Femur (tissue), 1 donor: ENCODE results near the gene PPP4R1.
A peak's percentile ranks its signal among the peaks of the same experiment; 100 is the strongest.

Experiments
- DNase-seq: peaks from one replicate; pipeline ENCODE4 v3.0.0-alpha.2; 2017

PPP4R1 gene

GRCh38 chr18:9587924-9588323, 26.4 kb downstream of the PPP4R1 start:
- no peak for DNase-seq

GRCh38 chr18:9586814-9587213, 27.5 kb downstream of the PPP4R1 start:
- DNase-seq: no peak

DNA sequence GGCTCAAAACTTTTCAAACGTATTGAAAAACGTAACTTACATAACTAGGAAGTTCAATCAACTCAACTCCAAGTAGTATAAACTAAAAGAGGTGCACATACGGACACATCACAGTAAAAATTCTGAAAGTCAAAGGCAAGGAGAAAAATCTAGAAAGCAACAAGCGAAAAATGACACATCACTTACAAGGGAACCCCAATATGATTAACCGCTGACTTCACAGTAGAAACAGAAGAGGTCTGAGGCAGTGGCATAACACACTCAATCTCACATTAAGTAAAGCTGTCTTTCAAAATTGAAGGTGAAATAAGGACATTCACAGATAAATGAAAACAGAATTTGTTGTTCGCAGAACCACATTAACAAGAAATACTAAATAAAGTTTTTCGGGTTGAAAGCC, 32.7 kb downstream of the PPP4R1 start:
- no peak for DNase-seq

DNA sequence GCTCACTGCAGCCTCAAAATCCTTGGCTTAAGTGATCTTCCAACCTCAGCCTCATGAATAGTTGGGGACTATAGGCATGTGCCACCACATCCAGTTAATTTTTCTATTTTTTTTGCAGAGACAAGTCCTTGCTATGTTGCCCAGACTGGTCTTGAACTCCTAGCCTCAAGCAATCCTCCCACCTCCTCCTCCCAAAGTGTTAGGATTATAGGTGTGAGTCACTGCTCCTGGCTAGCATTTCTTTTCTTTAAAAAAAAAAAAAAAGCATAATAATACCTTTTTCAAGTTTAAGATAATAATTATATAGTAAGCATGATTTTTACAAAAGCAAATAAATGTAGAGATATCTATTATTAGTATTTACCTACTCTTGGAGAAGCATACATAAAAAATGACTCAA, 36.1 kb downstream of the PPP4R1 start:
- no peak for DNase-seq

- no peak for DNase-seq
These were observed 37.0 kb downstream of the PPP4R1 start for GRCh38 chr18:9577361-9577760.

GRCh38 chr18:9575558-9575957, 38.8 kb downstream of the PPP4R1 start:
- DNase-seq: peak; percentile 87

GRCh38 chr18:9574473-9575115, 39.8 kb downstream of the PPP4R1 start:
- DNase-seq: no peak

- DNase-seq: no peak
These were observed 42.8 kb downstream of the PPP4R1 start for GRCh38 chr18:9571546-9571945.

DNA sequence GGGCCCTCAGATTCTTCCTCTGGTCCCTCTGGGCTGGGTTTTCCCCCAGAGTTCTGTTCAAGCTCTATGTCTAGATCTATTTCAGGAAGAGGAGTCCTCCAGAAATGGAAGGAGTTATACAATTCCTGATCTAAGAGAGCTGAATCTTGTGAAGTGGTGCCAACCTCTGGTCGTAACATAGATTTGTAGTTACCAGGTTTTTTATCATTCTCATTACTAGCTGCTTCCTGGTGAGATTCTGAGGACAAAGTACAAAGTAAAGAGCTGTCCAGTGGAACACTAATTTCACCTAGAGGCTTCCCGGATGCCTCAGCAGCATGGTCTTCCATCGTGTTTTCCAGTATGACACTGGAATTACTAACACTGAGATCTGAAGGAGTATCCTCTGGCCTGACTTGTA, 44.1 kb downstream of the PPP4R1 start:
- no peak for DNase-seq

GRCh38 chr18:9569178-9569577, 45.2 kb downstream of the PPP4R1 start:
- no peak for DNase-seq

DNA sequence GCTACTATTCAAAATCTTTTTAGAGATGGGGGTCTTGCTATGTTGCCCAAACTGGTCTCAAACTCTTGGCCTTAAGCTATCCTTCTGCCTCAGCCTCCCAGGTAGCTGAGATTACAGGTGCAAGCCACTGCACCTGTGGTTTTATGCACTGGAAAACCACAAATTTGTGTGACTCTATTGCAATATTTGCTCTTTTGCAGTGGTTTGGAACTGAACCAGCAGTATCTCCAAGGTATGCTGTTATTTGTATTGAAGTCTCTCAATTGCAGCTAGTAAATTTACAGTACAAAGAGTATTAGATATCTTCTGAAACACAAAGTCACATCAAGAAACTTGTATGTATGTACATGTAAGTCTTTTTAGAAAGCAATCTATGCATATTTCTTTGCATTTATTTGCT, 46.2 kb downstream of the PPP4R1 start:
- DNase-seq: no peak

DNA sequence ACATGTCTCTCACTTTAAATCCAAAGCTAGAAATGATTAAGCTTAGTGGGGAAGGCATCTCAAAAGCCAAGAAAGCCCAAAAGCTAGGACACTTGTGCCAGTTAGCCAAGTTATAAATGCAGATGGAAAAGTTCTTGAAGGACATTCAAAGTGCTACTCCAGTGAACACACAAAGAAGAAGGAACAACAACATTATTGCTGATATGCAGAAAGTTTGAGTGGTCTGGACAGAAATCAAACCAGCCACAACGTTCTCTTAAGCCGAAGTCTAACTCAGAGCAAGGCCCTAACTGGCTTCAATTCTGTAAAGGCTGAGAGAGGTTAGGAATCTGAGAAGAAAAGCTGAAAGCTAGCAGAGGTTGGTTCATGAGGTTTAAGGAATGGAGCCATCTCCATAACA, 49.0 kb downstream of the PPP4R1 start:
- no peak for DNase-seq

DNA sequence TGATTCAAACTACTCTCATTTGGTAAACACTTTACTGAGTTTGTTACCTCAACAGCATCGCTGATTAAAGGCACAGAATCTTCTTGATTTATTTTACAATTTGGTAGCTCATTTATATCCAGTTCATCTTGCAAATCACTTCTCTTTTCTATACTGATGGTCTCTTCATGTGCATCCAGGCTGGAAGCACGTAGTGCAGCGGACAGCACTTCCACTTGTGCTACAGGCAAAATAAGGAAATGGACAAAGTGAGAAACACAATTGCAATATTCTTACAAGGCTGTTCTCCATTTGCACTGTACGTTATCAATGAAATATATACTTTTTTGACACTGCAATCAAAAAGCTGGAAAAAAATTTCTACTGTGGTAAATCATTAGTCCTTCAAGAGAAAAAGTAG, 51.0 kb downstream of the PPP4R1 start:
- DNase-seq: no peak

- DNase-seq: no peak
These were observed 51.8 kb downstream of the PPP4R1 start for GRCh38 chr18:9562584-9562983.

DNA sequence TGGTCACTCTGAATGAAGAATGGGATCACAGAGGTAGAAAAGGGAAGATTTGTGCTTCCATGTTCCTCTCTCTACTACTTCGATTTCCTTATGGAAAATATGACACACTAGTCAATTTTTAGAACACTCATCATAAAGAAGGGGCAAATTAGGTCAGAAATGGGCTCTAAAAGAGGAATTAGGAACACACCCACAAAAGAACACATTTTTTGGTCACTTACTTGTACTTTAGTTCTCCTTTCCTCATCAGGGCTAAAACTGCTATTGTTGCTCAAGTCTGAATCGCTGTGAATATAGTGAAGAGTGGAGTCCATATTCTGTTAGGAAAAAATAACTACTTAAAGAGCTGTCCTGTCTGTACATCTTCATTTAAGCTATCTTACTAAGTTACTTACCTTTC, 52.6 kb downstream of the PPP4R1 start:
- DNase-seq: no peak

GRCh38 chr18:9559253-9559652, 55.1 kb downstream of the PPP4R1 start:
- DNase-seq: no peak

- no peak for DNase-seq
These were observed 55.8 kb downstream of the PPP4R1 start for GRCh38 chr18:9558387-9559064.

DNA sequence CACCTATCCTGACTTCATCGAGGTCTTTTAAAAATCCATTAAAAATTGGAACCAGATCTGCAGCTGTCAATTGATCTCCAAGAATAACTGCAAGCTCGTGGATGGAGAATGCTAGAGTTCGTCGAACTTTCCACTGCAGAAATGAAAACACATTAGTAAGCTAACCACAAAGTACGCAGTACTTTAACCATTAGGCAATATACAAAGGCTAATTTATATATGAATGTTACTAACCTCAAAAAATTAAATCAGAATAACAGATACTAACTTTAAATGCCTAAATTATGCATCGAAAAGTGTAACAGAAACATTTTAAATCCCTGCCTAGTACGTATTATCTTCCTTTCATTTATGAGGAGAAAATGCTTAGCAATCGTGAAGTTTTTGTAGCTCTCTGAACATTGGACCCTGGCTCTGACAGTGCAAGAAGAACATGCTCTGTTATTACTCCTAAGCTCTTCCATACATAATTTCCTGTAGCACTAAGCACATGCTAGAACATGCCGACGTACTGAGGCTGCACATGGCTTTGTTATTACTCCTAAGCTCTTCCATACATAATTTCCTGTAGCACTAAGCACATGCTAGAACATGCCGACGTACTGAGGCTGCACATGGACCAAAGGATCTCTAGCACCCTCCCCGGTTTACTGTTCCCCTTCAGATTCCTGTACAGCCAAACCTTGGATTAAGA, 57.0 kb downstream of the PPP4R1 start:
- no peak for DNase-seq

- no peak for DNase-seq
These were observed 61.7 kb downstream of the PPP4R1 start for GRCh38 chr18:9552616-9553015.

- no peak for DNase-seq
These were observed 62.2 kb downstream of the PPP4R1 start for GRCh38 chr18:9552191-9552590.

GRCh38 chr18:9550429-9550828, 63.9 kb downstream of the PPP4R1 start:
- no peak for DNase-seq

DNA sequence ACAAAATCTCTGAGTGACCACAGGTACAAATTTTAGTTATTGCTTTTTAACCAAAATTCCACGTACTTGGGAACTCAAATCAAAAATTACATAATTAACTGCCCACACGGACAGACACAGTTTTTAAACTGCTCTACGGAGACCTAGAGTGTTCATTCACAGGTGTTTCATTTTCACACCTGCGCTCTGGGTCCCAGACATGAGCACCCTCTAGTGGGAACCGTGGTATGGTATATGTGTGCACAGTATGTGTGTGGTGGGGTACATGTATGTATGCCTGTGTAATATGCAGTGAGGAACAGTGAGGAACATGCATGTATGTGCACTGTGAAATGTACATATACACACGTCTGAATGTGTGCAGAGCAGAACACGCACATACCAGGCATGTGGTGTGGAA, 65.0 kb downstream of the PPP4R1 start:
- no peak for DNase-seq

DNA sequence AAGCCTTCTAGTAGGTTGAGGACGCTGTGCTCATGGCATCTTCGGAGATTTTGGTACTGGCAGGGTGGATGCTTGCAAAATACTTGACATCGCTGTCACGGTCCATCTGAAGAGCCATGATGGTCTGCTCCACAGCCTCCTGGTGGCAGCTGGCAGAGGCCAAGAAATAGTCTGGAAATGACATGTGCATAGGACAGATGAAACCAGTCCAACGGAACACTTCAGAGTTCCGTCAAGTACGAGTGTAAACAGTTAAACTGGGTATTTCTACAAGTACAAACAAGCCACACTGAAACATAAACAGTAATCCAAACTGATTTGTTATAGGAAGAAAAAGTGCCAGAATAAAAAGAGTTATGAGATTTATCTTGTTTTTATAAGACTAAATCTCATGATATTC, 66.6 kb downstream of the PPP4R1 start:
- no peak for DNase-seq

DNA sequence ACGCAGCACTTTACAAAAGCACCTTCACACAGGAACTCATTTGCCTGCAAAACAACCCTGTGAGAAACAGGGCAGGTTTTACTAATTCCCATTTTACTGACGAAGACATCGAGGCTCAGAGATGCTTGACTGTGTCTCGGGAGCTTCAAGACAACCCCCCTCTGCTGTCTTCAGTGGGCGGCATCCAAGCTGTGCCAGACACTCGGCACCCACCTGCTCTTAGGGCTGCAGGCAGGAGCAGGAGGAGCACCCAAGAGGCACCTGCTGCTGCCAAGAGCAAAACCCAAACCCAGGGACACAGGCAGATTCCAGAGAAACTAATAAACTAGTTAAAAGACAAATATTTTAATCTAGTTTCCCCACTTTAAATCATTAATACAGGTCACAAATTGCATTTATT, 67.9 kb downstream of the PPP4R1 start:
- DNase-seq: no peak
